HFF-Myc (cell line): ENCODE results near the gene PHF12.

ENCODE experiments used
- DNase-seq: peaks from one replicate; pipeline ENCODE4 v3.0.0-alpha.2; 2011; ENCODE audit warnings: low read depth; ENCODE audit errors: extremely low read depth
- H3K4me3 ChIP-seq: replicated peaks from 2 replicates; pipeline ENCODE4 v1.5.1; 2011; ENCODE audit warnings: low read depth, mild to moderate bottlenecking, control low read depth, low read length
- CTCF ChIP-seq: IDR thresholded peaks from 2 replicates; pipeline ENCODE4 v1.5.1; 2012; ENCODE audit warnings: mild to moderate bottlenecking, low read depth, low read length, control low read depth; ENCODE audit errors: missing control alignments

Gene PHF12

GRCh38 chr17:28865946-28866752 lies 85.2 kb downstream of the PHF12 start:
- H3K4me3 ChIP-seq: no peak overlapping the region
- no peak for DNase-seq
- no peak for TF ChIP-seq CTCF

- DNase-seq: no peak
- TF ChIP-seq CTCF: no peak
- no peak overlapping the region for H3K4me3 ChIP-seq
These were observed 86.1 kb downstream of the PHF12 start for GRCh38 chr17:28864991-28865849.

- DNase-seq: no peak
- no peak for TF ChIP-seq CTCF
- no peak overlapping the region for H3K4me3 ChIP-seq
These were observed 87.4 kb downstream of the PHF12 start for GRCh38 chr17:28863953-28864352.

GRCh38 chr17:28862561-28862960 lies 88.8 kb downstream of the PHF12 start:
- no peak for TF ChIP-seq CTCF
- no peak overlapping the region for H3K4me3 ChIP-seq
- DNase-seq: no peak

- DNase-seq: no peak
- H3K4me3 ChIP-seq: no peak overlapping the region
- no peak for TF ChIP-seq CTCF
These were observed 89.7 kb downstream of the PHF12 start for GRCh38 chr17:28861393-28862203.

GRCh38 chr17:28860363-28860808 lies 90.9 kb downstream of the PHF12 start:
- TF ChIP-seq CTCF: no peak
- no peak overlapping the region for H3K4me3 ChIP-seq
- DNase-seq: no peak
